K562 (cell line): ENCODE results near the gene SLC2A4RG. TPM values are rescaled to one million over a fixed set of nuclear protein-coding genes. Genes with fewer than 3 reads are reported as not detected.

Source experiments
- EWSR1 ChIP-seq: fragments of 450-650 bp; IDR thresholded peaks from 2 replicates; pipeline ENCODE4 v1.6.1; 2018; ENCODE audit warnings: borderline replicate concordance, mild to moderate bottlenecking, low read depth, moderate library complexity; ENCODE audit not compliant: partially characterized antibody
- FOXK2 ChIP-seq, 2 experiments: fragments of 450-650 bp; IDR thresholded peaks in 1 of 2; conservative IDR thresholded peaks in 1 of 2; 2 replicates each; pipeline ENCODE4 v1.6.1; 2016; ENCODE audit warnings: low read depth in 2 of 2, mild to moderate bottlenecking in 1 of 2
- GTF2F1 ChIP-seq: IDR thresholded peaks from 2 replicates; pipeline ENCODE4 v1.6.1; 2011; ENCODE audit warnings: low read depth, low read length, improper control_type of control experiment
- HOXB6 ChIP-seq: fragments of 250-450 bp; sonication (Bioruptor Pico); IDR thresholded peaks from 2 replicates; pipeline ENCODE4 v1.5.1; 2022; ENCODE audit warnings: mild to moderate bottlenecking, borderline replicate concordance
- LARP7 ChIP-seq: fragments of 450-650 bp; IDR thresholded peaks from 2 replicates; pipeline ENCODE4 v1.6.1; 2016
- LCOR ChIP-seq: sonication (generic); formaldehyde crosslinking; IDR thresholded peaks from 2 replicates; pipeline ENCODE4 v1.8.0; 2022; ENCODE audit warnings: mild to moderate bottlenecking, missing genetic modification reagents
- MLX ChIP-seq, 2 experiments: fragments of 450-650 bp in 1 of 2; sonication (generic) in 1 of 2; formaldehyde crosslinking; conservative IDR thresholded peaks; 2 replicates each; pipeline versions ENCODE4 v1.4.0 to v1.8.1; 2020 to 2022; ENCODE audit warnings: mild to moderate bottlenecking in 1 of 2, missing genetic modification reagents in 1 of 2
- NCOA6 ChIP-seq: fragments of 450-650 bp; IDR thresholded peaks from 2 replicates; pipeline ENCODE4 v1.6.1; 2017; ENCODE audit warnings: mild to moderate bottlenecking
- POLR3A ChIP-seq: IDR thresholded peaks from 2 replicates; pipeline ENCODE4 v1.6.1; 2011; ENCODE audit warnings: borderline replicate concordance, mild to moderate bottlenecking, moderate library complexity; ENCODE audit not compliant: insufficient read length, insufficient read depth; ENCODE audit errors: extremely low read depth
- RBFOX2 ChIP-seq: fragments of 200-400 bp; formaldehyde crosslinking; IDR thresholded peaks from 2 replicates; pipeline ENCODE4 v1.6.1; 2017; ENCODE audit warnings: low read depth, mild to moderate bottlenecking, low read length, moderate library complexity
- RBM22 ChIP-seq: fragments of 200-400 bp; formaldehyde crosslinking; IDR thresholded peaks from 2 replicates; pipeline ENCODE4 v1.6.1; 2018; ENCODE audit warnings: low read length, low read depth; ENCODE audit not compliant: poor library complexity, severe bottlenecking
- RFX1 ChIP-seq: fragments of 450-650 bp; IDR thresholded peaks from 2 replicates; pipeline ENCODE4 v1.6.1; 2016; ENCODE audit warnings: mild to moderate bottlenecking, moderate library complexity
- RFX7 ChIP-seq: fragments of 250-450 bp; sonication (Bioruptor Pico); IDR thresholded peaks from 2 replicates; pipeline ENCODE4 v1.5.1; 2021; ENCODE audit warnings: mild to moderate bottlenecking
- SFPQ ChIP-seq: fragments of 200-400 bp; formaldehyde crosslinking; IDR thresholded peaks from 2 replicates; pipeline ENCODE4 v1.6.1; 2017; ENCODE audit warnings: mild to moderate bottlenecking, low read depth, low read length, moderate library complexity
- SNRNP70 ChIP-seq: fragments of 200-400 bp; formaldehyde crosslinking; optimal IDR thresholded peaks from 2 replicates; pipeline ENCODE3; 2017; ENCODE audit warnings: low read depth, low read length
- SRSF1 ChIP-seq: fragments of 200-400 bp; formaldehyde crosslinking; IDR thresholded peaks from 2 replicates; pipeline ENCODE4 v1.6.1; 2017; ENCODE audit warnings: mild to moderate bottlenecking, low read depth, low read length, moderate library complexity
- SRSF7 ChIP-seq: fragments of 200-400 bp; formaldehyde crosslinking; optimal IDR thresholded peaks from 2 replicates; pipeline ENCODE3; 2017; ENCODE audit warnings: mild to moderate bottlenecking, low read depth, low read length
- TAF9B ChIP-seq: fragments of 450-650 bp; IDR thresholded peaks from 2 replicates; pipeline ENCODE4 v1.6.1; 2018; ENCODE audit warnings: mild to moderate bottlenecking; ENCODE audit not compliant: partially characterized antibody
- TFAM ChIP-seq: fragments of 250-450 bp; sonication (Bioruptor Pico); conservative IDR thresholded peaks from 2 replicates; pipeline ENCODE4 v1.5.0; 2021; ENCODE audit warnings: mild to moderate bottlenecking, moderate library complexity
- ZBTB33 ChIP-seq: sonication (generic); formaldehyde crosslinking; IDR thresholded peaks from 2 replicates; pipeline ENCODE4 v1.8.1; 2023; ENCODE audit warnings: mild to moderate bottlenecking, missing genetic modification reagents
- ZNF41 ChIP-seq: fragments of 250-450 bp; sonication (Bioruptor Pico); conservative IDR thresholded peaks from 2 replicates; pipeline ENCODE4 v1.4.0; 2020; ENCODE audit warnings: mild to moderate bottlenecking
- ZNF449 ChIP-seq: fragments of 250-450 bp; sonication (Bioruptor Pico); IDR thresholded peaks from 2 replicates; pipeline ENCODE4 v1.8.0; 2022; ENCODE audit warnings: moderate library complexity, mild to moderate bottlenecking, inconsistent platforms
- polyA plus RNA-seq, 8 experiments: library from polyadenylated mRNA; depleted of rRNA in 4 of 8; stranded (reverse) in 5 of 8; unstranded in 3 of 8; fragments of >200 nt; fragmentation: Nextera tagmentation in 2 of 8; fragmentation: Illumina TruSeq in 1 of 8; extraction: Ambion mirVana in 2 of 8; extraction: Trizol in 1 of 8; gene quantifications; 2 replicates each; pipeline versions ENCODE4 v1.2.1 to v1.2.3, GENCODE V29; 2011 to 2014; ENCODE audit warnings: inconsistent platforms in 1 of 8, missing spikeins in 1 of 8
- total RNA-seq, 7 experiments: library from RNA; depleted of rRNA in 6 of 7; stranded (reverse); fragments of >200 nt in 6 of 7; fragmentation: Illumina TruSeq in 2 of 7; extraction: Trizol in 2 of 7; gene quantifications; 2 replicates each; pipeline versions ENCODE4 v1.2.1 to v1.2.3, GENCODE V29; 2011 to 2021; ENCODE audit warnings: low replicate concordance in 1 of 7

Gene SLC2A4RG
- total and polyA plus RNA-seq, 9 of the 15 experiments (the other 6 are each of a cell fraction or from before 2014, with no cell fraction given), result 0.34 to 97.3 (median 26.5) TPM

- TF ChIP-seq ZBTB33 (CRISPR knock-in tag) (peak; percentile 93; the same call in 1 of the 2 replicates), TAF9B (no peak), SNRNP70 (no peak), SRSF7 (no peak), HOXB6 (CRISPR knock-in tag) (no peak), RFX7 (CRISPR knock-in tag) (no peak), NCOA6 (no peak), SRSF1 (no peak), LARP7 (no peak), RBFOX2 (peak; percentile 45; the same call in 1 of the 2 replicates), SFPQ (no peak), TFAM (no peak), EWSR1 (no peak), GTF2F1 (no peak), MLX (CRISPR knock-in tag; conservative IDR thresholded peaks at IDR 0.05) (no peak), RBM22 (peak; percentile 55), ZNF449 (no peak), ZNF41 (CRISPR knock-in tag) (no peak), RFX1 (no peak), LCOR (CRISPR knock-in tag) (no peak), POLR3A (no peak), FOXK2 (conservative IDR thresholded peaks at IDR 0.05 in 1 of 2, IDR thresholded peaks at IDR 0.05 in 1 of 2; ENCODE audit: low read depth in 2 of 2) (no peak)
Observed at GRCh38 chr20:63700199-63701050, 39.2 kb upstream of the SLC2A4RG start (continued).
